AG09309 (cell line): ENCODE measurements around the gene DGKD.

Source experiments
- DNase-seq: peaks from one replicate; pipeline ENCODE4 v3.0.0-alpha.2; 2010; ENCODE audit warnings: low read depth
- H3K4me3 ChIP-seq: 2 replicates; pipeline ENCODE4 v1.5.1; 2011; ENCODE audit warnings: mild to moderate bottlenecking, low read depth, low read length, moderate library complexity; ENCODE audit not compliant: control insufficient read depth
- TF ChIP-seq, protein P1 (sequence below): IDR thresholded peaks from 2 replicates; pipeline ENCODE4 v1.5.1; 2011; ENCODE audit warnings: mild to moderate bottlenecking, low read depth, low read length, inconsistent platforms; ENCODE audit not compliant: insufficient read depth, control insufficient read depth; ENCODE audit errors: missing control alignments

Gene DGKD

GRCh38 chr2:233317196-233317943 lies 36.9 kb upstream of the DGKD start:
- H3K4me3 ChIP-seq: no peak overlapping the region
- no peak for DNase-seq
- TF ChIP-seq, protein P1, sequence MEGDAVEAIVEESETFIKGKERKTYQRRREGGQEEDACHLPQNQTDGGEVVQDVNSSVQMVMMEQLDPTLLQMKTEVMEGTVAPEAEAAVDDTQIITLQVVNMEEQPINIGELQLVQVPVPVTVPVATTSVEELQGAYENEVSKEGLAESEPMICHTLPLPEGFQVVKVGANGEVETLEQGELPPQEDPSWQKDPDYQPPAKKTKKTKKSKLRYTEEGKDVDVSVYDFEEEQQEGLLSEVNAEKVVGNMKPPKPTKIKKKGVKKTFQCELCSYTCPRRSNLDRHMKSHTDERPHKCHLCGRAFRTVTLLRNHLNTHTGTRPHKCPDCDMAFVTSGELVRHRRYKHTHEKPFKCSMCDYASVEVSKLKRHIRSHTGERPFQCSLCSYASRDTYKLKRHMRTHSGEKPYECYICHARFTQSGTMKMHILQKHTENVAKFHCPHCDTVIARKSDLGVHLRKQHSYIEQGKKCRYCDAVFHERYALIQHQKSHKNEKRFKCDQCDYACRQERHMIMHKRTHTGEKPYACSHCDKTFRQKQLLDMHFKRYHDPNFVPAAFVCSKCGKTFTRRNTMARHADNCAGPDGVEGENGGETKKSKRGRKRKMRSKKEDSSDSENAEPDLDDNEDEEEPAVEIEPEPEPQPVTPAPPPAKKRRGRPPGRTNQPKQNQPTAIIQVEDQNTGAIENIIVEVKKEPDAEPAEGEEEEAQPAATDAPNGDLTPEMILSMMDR: no peak

DNA sequence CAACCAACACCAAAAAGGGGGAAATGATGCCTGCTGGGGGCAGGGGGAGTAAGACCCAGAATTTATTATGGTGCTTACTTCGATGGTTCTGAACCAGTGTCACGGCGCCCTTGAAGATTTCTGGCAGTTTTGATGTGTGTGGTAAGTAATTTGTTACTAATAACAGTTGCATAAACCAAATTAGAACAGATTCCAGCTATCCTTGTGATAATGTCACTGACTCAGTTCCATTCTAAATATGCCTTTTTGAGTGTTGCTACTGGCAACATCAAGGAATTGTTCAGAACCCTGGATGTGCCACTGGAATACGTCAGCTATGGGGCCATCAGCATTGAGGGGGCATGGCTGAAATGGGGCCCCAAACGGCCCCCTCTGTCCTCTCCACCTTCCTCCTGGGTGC lies 35.0 kb upstream of the DGKD start:
- H3K4me3 ChIP-seq: no peak overlapping the region
- TF ChIP-seq, protein P1: no peak
- DNase-seq: no peak

- no peak overlapping the region for H3K4me3 ChIP-seq
- no peak for DNase-seq
- TF ChIP-seq, protein P1: no peak
Measured at GRCh38 chr2:233320470-233320869, 33.8 kb upstream of the DGKD start.

DNA sequence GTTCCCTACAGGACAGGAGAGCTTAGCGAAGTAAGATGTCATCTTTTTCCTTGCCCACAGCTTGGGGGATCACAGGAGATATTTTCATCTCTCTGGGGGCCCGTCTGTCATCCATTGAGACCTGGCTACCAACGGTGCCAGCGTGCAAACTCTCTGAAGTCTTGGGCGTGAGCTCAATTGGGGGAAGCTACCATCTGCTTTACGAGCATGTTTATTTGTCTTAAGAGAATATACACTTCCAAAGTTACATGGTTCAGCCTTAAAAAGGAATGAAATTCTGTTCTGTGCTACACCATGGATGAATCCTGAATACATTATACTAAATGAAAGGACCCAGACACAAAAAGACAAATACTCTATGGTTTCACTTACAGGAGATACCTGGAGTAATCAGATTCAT lies 33.1 kb upstream of the DGKD start:
- TF ChIP-seq, protein P1: no peak
- H3K4me3 ChIP-seq: no peak overlapping the region
- DNase-seq: no peak

GRCh38 chr2:233323851-233324250 lies 30.4 kb upstream of the DGKD start:
- no peak overlapping the region for H3K4me3 ChIP-seq
- TF ChIP-seq, protein P1: no peak

GRCh38 chr2:233325256-233325655 lies 29.0 kb upstream of the DGKD start:
- DNase-seq: no peak
- TF ChIP-seq, protein P1: no peak

More at GRCh38 chr2:233323851-233324250, 30.4 kb upstream of the DGKD start:
- no peak for DNase-seq

More at GRCh38 chr2:233325256-233325655, 29.0 kb upstream of the DGKD start:
- no peak overlapping the region for H3K4me3 ChIP-seq
